K562 (cell line): Measurements from ENCODE around the gene GRB2. TPM values are rescaled to one million over a fixed set of nuclear protein-coding genes. Genes with fewer than 3 reads are reported as not detected.

Experiments used
- ARNT ChIP-seq, 2 experiments: fragments of 450-650 bp; IDR thresholded peaks; 2 replicates each; pipeline ENCODE4 v1.6.1; 2016; ENCODE audit warnings: mild to moderate bottlenecking in 1 of 2
- CBFA2T3 ChIP-seq: fragments of 450-650 bp; IDR thresholded peaks from 2 replicates; pipeline ENCODE4 v1.6.1; 2017
- CBX2 ChIP-seq: fragments of 200-600 bp; sonication (generic); IDR thresholded peaks from one replicate; pipeline ENCODE4 v1.6.1; 2012; ENCODE audit warnings: mild to moderate bottlenecking, low read length, inconsistent platforms; ENCODE audit not compliant: insufficient read depth, poor library complexity, severe bottlenecking
- CBX3 ChIP-seq, 2 experiments: IDR thresholded peaks; 1 replicate in 1 of 2; 2 replicates in 1 of 2; pipeline ENCODE4 v1.6.1; 2012; ENCODE audit warnings: inconsistent platforms in 2 of 2, low read length in 2 of 2, borderline replicate concordance in 1 of 2, control low read depth in 1 of 2
- CTCFL ChIP-seq: IDR thresholded peaks from 2 replicates; pipeline ENCODE4 v1.6.1; 2011; ENCODE audit warnings: borderline replicate concordance, low read depth, mild to moderate bottlenecking, moderate library complexity, low read length; ENCODE audit not compliant: insufficient read depth, poor library complexity, severe bottlenecking
- DDX20 ChIP-seq: fragments of 450-650 bp; IDR thresholded peaks from 2 replicates; pipeline ENCODE4 v1.6.1; 2016; ENCODE audit warnings: missing genetic modification characterization, low read depth, mild to moderate bottlenecking, missing compliant biosample characterization, moderate library complexity
- HCFC1 ChIP-seq: IDR thresholded peaks from 2 replicates; pipeline ENCODE4 v1.6.1; 2012; ENCODE audit warnings: low read depth, low read length, improper control_type of control experiment
- KLF10 ChIP-seq: fragments of 250-450 bp; sonication (Bioruptor Pico); IDR thresholded peaks from 2 replicates; pipeline ENCODE4 v1.6.1; 2021; ENCODE audit warnings: matching md5 sums
- MAFK ChIP-seq: IDR thresholded peaks from 2 replicates; pipeline ENCODE4 v1.6.1; 2011; ENCODE audit warnings: low read length, improper control_type of control experiment
- NFXL1 ChIP-seq: fragments of 450-650 bp; formaldehyde crosslinking; IDR thresholded peaks from 2 replicates; pipeline ENCODE4 v1.4.0; 2021; ENCODE audit warnings: mild to moderate bottlenecking
- RBM34 ChIP-seq: fragments of 200-400 bp; formaldehyde crosslinking; IDR thresholded peaks from 2 replicates; pipeline ENCODE4 v1.6.1; 2018; ENCODE audit warnings: low read length, borderline replicate concordance; ENCODE audit not compliant: insufficient read depth
- SLC30A9 ChIP-seq: fragments of 250-450 bp; sonication (Bioruptor Pico); IDR thresholded peaks from 2 replicates; pipeline ENCODE4 v1.8.0; 2022; ENCODE audit warnings: mild to moderate bottlenecking, moderate library complexity
- STAT5A ChIP-seq: IDR thresholded peaks from 2 replicates; pipeline ENCODE4 v1.6.1; 2012; ENCODE audit warnings: low read length, inconsistent platforms, borderline replicate concordance
- ZBTB1 ChIP-seq: sonication (generic); formaldehyde crosslinking; IDR thresholded peaks from 2 replicates; pipeline ENCODE4 v1.8.1; 2023; ENCODE audit warnings: missing genetic modification reagents, low read depth, mild to moderate bottlenecking, borderline replicate concordance
- ZC3H11A ChIP-seq: IDR thresholded peaks from 2 replicates; pipeline ENCODE4 v1.6.1; 2012; ENCODE audit warnings: low read depth, low read length, improper control_type of control experiment
- ZFX ChIP-seq: sonication (generic); formaldehyde crosslinking; IDR thresholded peaks from 2 replicates; pipeline ENCODE4 v1.8.0; 2022; ENCODE audit warnings: mild to moderate bottlenecking, missing genetic modification reagents, moderate library complexity
- ZNF318 ChIP-seq, 2 experiments: fragments of 450-650 bp; IDR thresholded peaks; 2 replicates each; pipeline ENCODE4 v1.6.1; 2016; ENCODE audit warnings: mild to moderate bottlenecking in 2 of 2, borderline replicate concordance in 1 of 2, low read depth in 1 of 2, moderate library complexity in 1 of 2
- ZNF644 ChIP-seq: fragments of 200-800 bp; sonication (Bioruptor generic); IDR thresholded peaks from 2 replicates; pipeline ENCODE4 v1.6.1; 2016; ENCODE audit warnings: low read depth, missing genetic modification characterization, missing compliant biosample characterization
- polyA plus RNA-seq, 8 experiments: library from polyadenylated mRNA; depleted of rRNA in 4 of 8; stranded (reverse) in 5 of 8; unstranded in 3 of 8; fragments of >200 nt; fragmentation: Nextera tagmentation in 2 of 8; fragmentation: Illumina TruSeq in 1 of 8; extraction: Ambion mirVana in 2 of 8; extraction: Trizol in 1 of 8; gene quantifications; 2 replicates each; pipeline versions ENCODE4 v1.2.1 to v1.2.3, GENCODE V29; 2011 to 2014; ENCODE audit warnings: inconsistent platforms in 1 of 8, missing spikeins in 1 of 8
- total RNA-seq, 7 experiments: library from RNA; depleted of rRNA in 6 of 7; stranded (reverse); fragments of >200 nt in 6 of 7; fragmentation: Illumina TruSeq in 2 of 7; extraction: Trizol in 2 of 7; gene quantifications; 2 replicates each; pipeline versions ENCODE4 v1.2.1 to v1.2.3, GENCODE V29; 2011 to 2021; ENCODE audit warnings: low replicate concordance in 1 of 7

GRB2 gene
- total and polyA plus RNA-seq, 9 of the 15 experiments (the other 6 are each of a cell fraction or from before 2014, with no cell fraction given) = 57.2 to 136 (median 84.8) TPM

- TF ChIP-seq STAT5A (no peak), DDX20 (tag) (no peak), RBM34 (no peak), CBX2 (no peak), ZNF318 (IDR thresholded peaks at IDR 0.05; ENCODE audit: borderline replicate concordance in 1 of 2, low read depth in 1 of 2) (no peak), SLC30A9 (no peak), CBFA2T3 (no peak), CTCFL (peak; percentile 35), CBX3 (IDR thresholded peaks at IDR 0.05; ENCODE audit: borderline replicate concordance in 1 of 2, low read length in 2 of 2) (peak in 1 of 2 experiments; percentile 67; a peak in 1 of 3 replicates), ZC3H11A (no peak), NFXL1 (CRISPR knock-in tag) (no peak), ZBTB1 (no peak; the same call in 1 of the 2 replicates), MAFK (no peak), ZFX (CRISPR knock-in tag) (peak; percentile 64), HCFC1 (peak; percentile 68), ARNT (IDR thresholded peaks at IDR 0.05) (0 out of 4 replicates have a peak, but pooled peaks of 1 of the 2 experiments have one; percentile 55), ZNF644 (tag) (no peak), KLF10 (no peak)
Measured at GRCh38 chr17:75393523-75394331, 11.8 kb downstream of the GRB2 start (continued).
